D721Med (cell line): ENCODE data around the gene TFF1.
"Not testable (repeated sequence)": the region's sequence is repeated elsewhere in the genome, so short reads cannot be mapped to it uniquely, and the experiment has no call there.

ENCODE experiments used
- DNase-seq: peaks from one replicate; pipeline ENCODE4 v3.0.0; 2011; ENCODE audit warnings: low spot score; ENCODE audit not compliant: insufficient read length
- FAIRE-seq: peaks from 2 replicates; lab custom pipeline; 2011; peaks lifted over from hg19 to GRCh38; lab: Jason Lieb, UNC
- CTCF ChIP-seq: IDR thresholded peaks from 2 replicates; pipeline ENCODE4 v1.5.1; 2012; ENCODE audit warnings: mild to moderate bottlenecking, control low read depth; ENCODE audit not compliant: insufficient read depth; ENCODE audit errors: missing control alignments

Gene TFF1

GRCh38 chr21:42411891-42412635 is 45.7 kb upstream of the TFF1 start:
- TF ChIP-seq CTCF = no peak
- no peak for FAIRE-seq
- DNase-seq = no peak

GRCh38 chr21:42411197-42411869 is 45.0 kb upstream of the TFF1 start:
- TF ChIP-seq CTCF = peak; percentile 10
- no peak for DNase-seq
- no peak for FAIRE-seq

GRCh38 chr21:42409366-42409765 is 43.0 kb upstream of the TFF1 start:
- DNase-seq = no peak
- no peak for FAIRE-seq
- TF ChIP-seq CTCF = no peak

GRCh38 chr21:42408718-42409117 is 42.4 kb upstream of the TFF1 start:
- FAIRE-seq, DNase-seq: not testable (repeated sequence)

DNA sequence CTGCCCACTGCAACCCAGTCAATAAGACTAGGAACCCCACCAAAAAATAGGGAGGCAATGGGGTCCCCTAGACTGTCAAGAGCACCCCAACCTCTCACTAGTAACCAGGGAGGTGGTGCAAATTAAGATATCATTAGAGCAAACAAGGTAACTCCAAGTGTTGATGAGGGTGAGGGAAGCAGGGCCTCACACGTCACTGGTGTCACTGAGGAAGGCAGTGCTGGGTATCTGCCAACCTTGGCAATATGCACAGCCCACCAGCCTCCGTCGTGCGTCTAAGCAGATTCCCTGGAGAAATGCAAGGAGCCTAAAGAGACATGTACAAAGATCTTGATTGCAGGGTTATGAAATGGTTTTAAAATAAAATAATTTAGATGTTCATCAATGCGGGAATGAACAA is 41.1 kb upstream of the TFF1 start:
- FAIRE-seq = no peak

GRCh38 chr21:42406866-42407265 is 40.5 kb upstream of the TFF1 start:
- no peak for FAIRE-seq
- no peak for DNase-seq
- no peak for TF ChIP-seq CTCF

More for the DNA sequence above, 41.1 kb upstream of the TFF1 start:
- TF ChIP-seq CTCF = no peak
- DNase-seq = no peak

DNA sequence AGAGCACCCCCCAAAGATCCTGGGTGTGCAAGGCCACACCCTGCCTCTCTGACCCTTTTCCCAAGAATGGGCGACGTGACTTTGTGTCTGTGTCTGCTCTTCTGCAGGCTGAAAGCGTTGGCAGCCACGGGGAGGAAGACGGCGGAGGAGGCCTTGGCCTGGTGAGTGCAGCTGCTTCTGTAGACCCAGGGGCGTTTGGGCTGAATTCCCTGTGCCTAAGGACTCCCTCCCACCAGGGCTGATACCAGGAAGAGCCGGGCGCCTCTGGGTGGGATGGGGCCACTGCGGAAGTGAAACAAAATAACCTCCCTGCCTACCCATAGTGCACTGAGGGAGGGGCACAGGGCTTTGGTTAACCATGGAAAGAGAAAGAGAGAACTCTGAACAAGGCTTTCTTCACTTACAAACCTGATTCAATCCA is 39.9 kb upstream of the TFF1 start:
- DNase-seq (no peak), FAIRE-seq (no peak)
- no peak for TF ChIP-seq CTCF
